HG03457 (cell line): ENCODE data around the gene RAC2.

ENCODE experiments used
- ATAC-seq: cut with Tn5 transposase; IDR thresholded peaks from one replicate; pipeline ENCODE4 v1.9.1; 2021; ENCODE audit warnings: moderate number of reproducible peaks; ENCODE audit not compliant: unreplicated experiment

Gene RAC2

GRCh38 chr22:37178350-37179125, 65.5 kb downstream of the RAC2 start:
- ATAC-seq = no peak

- ATAC-seq = no peak
Observed at GRCh38 chr22:37177755-37178154, 66.3 kb downstream of the RAC2 start.

DNA sequence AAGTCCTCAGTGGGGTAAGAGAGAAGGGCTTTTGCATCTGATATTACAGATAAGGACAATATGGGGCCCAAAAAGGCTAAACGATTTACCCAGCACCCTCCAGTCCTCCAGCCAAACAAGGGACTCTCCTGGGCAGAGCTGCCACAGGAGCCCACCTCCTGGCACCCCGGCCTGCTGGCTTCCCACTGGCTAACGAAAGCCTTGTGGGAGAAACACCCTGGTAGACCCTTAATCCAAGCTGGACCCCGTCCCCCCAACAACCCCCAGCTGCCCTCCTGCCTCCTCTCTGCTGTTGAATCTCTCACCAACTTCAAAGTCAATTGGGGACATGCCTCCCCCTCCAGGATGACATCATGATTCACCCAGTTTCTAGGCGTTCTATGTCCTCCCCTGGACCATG, 66.8 kb downstream of the RAC2 start:
- ATAC-seq = no peak

DNA sequence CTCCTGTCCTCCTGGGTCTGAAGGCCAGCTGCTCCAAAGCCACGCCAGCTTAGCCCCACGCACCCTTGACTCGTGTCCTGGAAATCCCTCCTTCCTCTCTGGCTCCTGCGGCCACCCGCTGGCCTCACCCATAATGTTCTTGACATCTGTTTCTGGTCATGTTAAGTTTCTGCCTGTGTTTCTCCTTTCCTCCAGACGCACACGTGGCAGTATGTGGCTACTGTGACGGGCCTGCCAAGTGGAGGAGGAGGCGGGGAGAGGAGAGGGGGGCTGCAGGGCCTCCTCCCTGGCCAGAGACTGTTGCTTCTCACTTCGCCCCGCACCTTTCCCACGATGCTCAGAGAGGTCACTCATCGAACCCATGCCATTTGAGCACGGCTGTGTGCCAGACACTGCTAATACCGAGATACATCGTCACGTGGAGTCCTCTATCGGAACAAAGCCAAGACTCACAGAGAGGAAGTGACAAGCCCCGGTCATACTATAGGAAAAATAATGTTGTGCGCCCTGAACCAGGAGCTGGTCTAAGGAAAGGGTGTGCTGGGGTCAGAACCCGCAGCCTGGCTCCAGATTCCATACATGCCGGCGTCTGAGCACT, 67.5 kb downstream of the RAC2 start:
- no peak for ATAC-seq

DNA sequence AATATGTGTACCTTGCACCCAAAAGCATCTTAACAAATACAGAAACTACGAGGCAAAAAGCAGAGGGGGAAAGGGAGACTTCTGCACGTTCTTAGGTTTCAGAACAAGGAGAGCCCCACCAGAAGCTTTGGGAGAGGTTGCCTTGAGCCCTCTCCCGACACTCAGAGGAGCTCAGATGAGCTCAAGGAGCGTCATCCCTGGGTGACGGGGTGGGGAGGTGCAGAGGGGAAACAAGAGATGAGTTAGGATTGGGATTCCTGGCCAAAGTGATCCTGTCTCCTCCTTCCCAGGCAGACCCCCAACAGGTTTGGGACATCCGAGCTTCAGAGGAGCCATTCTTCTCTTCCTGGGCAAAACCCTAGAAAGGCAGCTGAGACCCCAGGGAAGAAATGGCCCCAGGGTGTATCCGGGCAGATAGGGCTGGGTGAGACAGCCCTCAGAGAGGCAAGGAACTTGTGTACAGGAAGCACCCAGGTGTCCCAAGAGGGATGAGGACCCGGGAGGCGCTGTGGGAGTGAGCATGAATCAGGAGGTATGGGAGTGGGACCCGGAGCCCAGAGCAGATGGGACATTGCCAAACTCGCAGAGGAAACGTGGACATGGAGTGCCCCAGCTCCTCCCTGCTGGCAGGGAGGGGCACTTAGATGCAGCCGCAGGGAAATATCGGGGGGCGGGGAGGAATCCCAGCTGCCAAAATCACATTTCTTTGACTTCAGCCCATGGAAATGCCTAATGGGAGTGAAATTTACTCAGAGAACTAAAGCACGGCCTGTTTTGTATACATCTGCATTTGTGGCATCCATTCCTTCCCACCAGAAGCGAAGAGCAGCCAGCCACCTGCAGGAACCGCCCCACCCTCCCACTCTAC, 68.4 kb downstream of the RAC2 start:
- no peak for ATAC-seq
